IPS DF 6.9 (cell line): ENCODE data around the gene PITPNM1.
A peak's percentile ranks its signal among the peaks of the same experiment; 100 is the strongest.

Source experiments
- DNase-seq: peaks from one replicate; pipeline ENCODE4 v3.0.0-alpha.2; 2013; ENCODE audit warnings: low read depth, low spot score
- H3K27ac ChIP-seq: one replicate; pipeline ENCODE4 v1.5.1; 2013; ENCODE audit warnings: low read length, control low read depth
- H3K27me3 ChIP-seq: 2 replicates; pipeline ENCODE4 v1.6.1; 2013; ENCODE audit warnings: mild to moderate bottlenecking, low read length; ENCODE audit not compliant: control insufficient read depth, insufficient read depth
- H3K36me3 ChIP-seq: 2 replicates; pipeline ENCODE4 v1.6.1; 2013; ENCODE audit warnings: low read length; ENCODE audit not compliant: control insufficient read depth, insufficient read depth
- H3K4me1 ChIP-seq: 2 replicates; pipeline ENCODE4 v1.6.1; 2013; ENCODE audit warnings: low read length; ENCODE audit not compliant: control insufficient read depth, insufficient read depth
- H3K4me3 ChIP-seq: 2 replicates; pipeline ENCODE4 v1.5.1; 2013; ENCODE audit warnings: mild to moderate bottlenecking, low read length
- H3K9me3 ChIP-seq: 2 replicates; pipeline ENCODE4 v1.6.1; 2013; ENCODE audit warnings: low read length, inconsistent platforms; ENCODE audit not compliant: control insufficient read depth, insufficient read depth
- WGBS: extraction: QIAGEN DNeasy Blood & Tissue Kit; methylation state at CpG from one replicate; pipeline ENCODE4 v1.1.7; 2013; ENCODE audit warnings: mixed read lengths, missing lambda C conversion rate; ENCODE audit not compliant: insufficient read length, insufficient coverage; 5-methylcytosine and 5-hydroxymethylcytosine counted together

Gene PITPNM1

GRCh38 chr11:67503119-67504004 lies 1.8 kb downstream of the PITPNM1 start:
- WGBS, result no CpG with 5 or more reads among the region's 19 CpGs
- peak overlapping the region; percentile 81; the same call in 1 of the 2 replicates for H3K4me3 ChIP-seq
- H3K36me3 ChIP-seq, result no peaks in the 10 kb centered on the region; the same call in 1 of the 2 replicates
- no peaks in the 10 kb centered on the region for H3K27me3 ChIP-seq
- H3K27ac ChIP-seq, result no peak overlapping the region
- DNase-seq, result no peak
- 0 out of 2 replicates have a peak, but pooled peaks cover 2% of the 10 kb centered on the region for H3K4me1 ChIP-seq
- H3K9me3 ChIP-seq, result no peaks in the 10 kb centered on the region

DNA sequence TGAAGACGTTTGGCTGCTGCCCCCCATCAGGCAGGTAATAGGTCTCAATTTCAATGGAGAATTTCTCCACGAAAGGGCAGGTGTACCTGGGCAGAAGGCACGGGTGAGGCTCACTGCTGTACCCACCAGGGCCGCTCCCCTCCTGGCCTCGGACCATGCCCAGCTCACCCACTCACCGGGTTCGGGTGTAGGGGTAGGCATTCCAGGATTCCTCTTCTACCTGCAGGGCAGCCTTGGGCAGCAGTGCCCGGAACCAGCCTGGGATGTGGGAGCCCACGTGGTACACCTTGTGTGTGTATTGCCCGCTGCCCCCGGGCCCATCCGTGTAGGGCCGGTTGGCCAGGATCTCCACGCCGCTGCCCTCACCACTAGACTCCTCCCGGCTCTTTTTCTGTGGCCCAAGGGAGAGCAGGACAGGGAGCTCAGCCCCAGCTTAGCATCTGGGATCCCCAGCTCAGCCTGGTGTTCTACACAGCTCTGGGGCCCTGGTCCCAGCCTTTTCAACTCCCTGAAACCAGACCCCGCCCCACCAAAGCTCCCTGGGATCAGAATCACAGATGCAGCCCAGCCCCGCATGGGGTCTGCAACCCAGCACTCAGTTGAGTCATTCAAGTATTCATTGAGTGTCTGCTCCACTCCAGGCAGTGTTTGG lies 2.7 kb downstream of the PITPNM1 start:
- no peaks in the 10 kb centered on the region; the same call in 1 of the 2 replicates for H3K36me3 ChIP-seq
- H3K4me1 ChIP-seq, result 0 out of 2 replicates have a peak, but pooled peaks cover 2% of the 10 kb centered on the region
- no peak for DNase-seq
- WGBS, result no CpG with 5 or more reads among the region's 18 CpGs
- H3K27me3 ChIP-seq, result no peaks in the 10 kb centered on the region
- H3K4me3 ChIP-seq, result no peak overlapping the region
- no peaks in the 10 kb centered on the region for H3K9me3 ChIP-seq
- no peak overlapping the region for H3K27ac ChIP-seq

DNA sequence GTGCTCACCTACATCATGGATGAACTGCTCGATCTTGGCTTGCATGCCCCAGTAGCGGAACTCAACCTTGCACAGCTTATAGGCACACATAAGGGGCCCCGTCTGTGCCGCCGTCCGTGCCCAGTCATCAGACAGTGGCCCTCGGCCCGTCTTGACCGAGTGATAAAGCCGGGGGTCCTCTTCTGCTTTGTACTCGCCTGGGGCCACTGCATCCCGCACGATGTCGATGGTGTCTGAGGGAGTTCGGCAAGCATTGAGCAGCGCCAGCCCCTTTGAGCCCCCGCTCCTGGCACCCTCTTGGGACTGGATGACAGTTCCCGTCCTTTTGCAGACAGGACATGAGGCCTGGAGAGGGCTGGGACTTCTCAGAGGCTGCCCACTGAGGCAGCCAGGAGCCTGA lies 3.3 kb downstream of the PITPNM1 start:
- Histone ChIP-seq H3K27me3 (no peaks in the 10 kb centered on the region), H3K4me3 (no peak overlapping the region), H3K27ac (no peak overlapping the region), H3K4me1 (0 out of 2 replicates have a peak, but pooled peaks cover 2% of the 10 kb centered on the region), H3K36me3 (peaks cover 4% of the 10 kb centered on the region; the same call in 1 of the 2 replicates), H3K9me3 (no peaks in the 10 kb centered on the region)
- no CpG with 5 or more reads among the region's 18 CpGs for WGBS
- DNase-seq, result no peak

- WGBS, result 100% methylated on average over 2 of the region's 9 CpGs
- 0 out of 2 replicates have a peak, but pooled peaks cover 2% of the 10 kb centered on the region for H3K4me1 ChIP-seq
- H3K36me3 ChIP-seq, result peaks cover 4% of the 10 kb centered on the region; the same call in 1 of the 2 replicates
These were observed 4.1 kb downstream of the PITPNM1 start for GRCh38 chr11:67500831-67501715.

GRCh38 chr11:67500484-67500821 lies 4.7 kb downstream of the PITPNM1 start:
- no peak for DNase-seq
- no peak overlapping the region for H3K27ac ChIP-seq
- H3K4me3 ChIP-seq, result no peak overlapping the region
- whole genome bisulfite sequencing, result no CpG with 5 or more reads among the region's 1 CpG
- no peaks in the 10 kb centered on the region for H3K9me3 ChIP-seq
- peaks cover 7% of the 10 kb centered on the region; the same call in 1 of the 2 replicates for H3K36me3 ChIP-seq
- H3K4me1 ChIP-seq, result no peaks in the 10 kb centered on the region
- no peaks in the 10 kb centered on the region for H3K27me3 ChIP-seq

More at GRCh38 chr11:67500831-67501715, 4.1 kb downstream of the PITPNM1 start:
- Histone ChIP-seq H3K4me3 (no peak overlapping the region), H3K27ac (no peak overlapping the region), H3K9me3 (no peaks in the 10 kb centered on the region), H3K27me3 (no peaks in the 10 kb centered on the region)
- no peak for DNase-seq

GRCh38 chr11:67499808-67500483 lies 5.2 kb downstream of the PITPNM1 start:
- no peaks in the 10 kb centered on the region for H3K4me1 ChIP-seq
- DNase-seq, result no peak
- no peaks in the 10 kb centered on the region for H3K9me3 ChIP-seq
- no CpG with 5 or more reads among the region's 26 CpGs for WGBS
- H3K27ac ChIP-seq, result no peak overlapping the region
- no peaks in the 10 kb centered on the region for H3K27me3 ChIP-seq
- no peak overlapping the region for H3K4me3 ChIP-seq
- peaks cover 11% of the 10 kb centered on the region; the same call in 1 of the 2 replicates for H3K36me3 ChIP-seq

DNA sequence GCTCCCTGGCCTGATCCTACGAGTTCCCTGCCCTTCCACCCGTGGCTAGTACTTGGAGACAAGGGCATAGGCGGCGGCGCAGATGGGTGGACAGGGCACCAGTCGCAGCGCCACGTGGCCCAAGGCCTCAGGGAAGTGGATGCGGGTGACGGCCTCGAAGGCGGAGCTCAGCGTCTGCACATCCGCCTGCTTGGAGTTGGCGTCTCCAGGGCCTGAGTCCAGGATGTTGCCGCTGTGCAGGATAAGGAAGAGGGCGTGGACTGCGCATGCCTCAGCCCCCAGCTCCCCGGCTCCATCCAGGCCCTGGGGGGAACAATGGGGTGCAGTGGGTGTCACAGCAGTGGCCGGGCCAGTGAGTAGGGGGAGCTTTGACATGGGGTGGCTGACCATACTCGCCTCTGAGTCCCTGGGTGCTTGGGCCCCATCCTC lies 6.6 kb downstream of the PITPNM1 start:
- Histone ChIP-seq H3K4me1 (no peaks in the 10 kb centered on the region), H3K36me3 (peaks cover 16% of the 10 kb centered on the region), H3K9me3 (no peaks in the 10 kb centered on the region), H3K27me3 (no peaks in the 10 kb centered on the region), H3K4me3 (no peak overlapping the region), H3K27ac (no peak overlapping the region)
- no peak for DNase-seq
- WGBS, result no CpG with 5 or more reads among the region's 21 CpGs

GRCh38 chr11:67497656-67498291 lies 7.4 kb downstream of the PITPNM1 start:
- WGBS, result no CpG with 5 or more reads among the region's 21 CpGs
- Histone ChIP-seq H3K4me3 (no peak overlapping the region), H3K4me1 (no peaks in the 10 kb centered on the region), H3K27ac (no peak overlapping the region), H3K27me3 (no peaks in the 10 kb centered on the region), H3K36me3 (peaks cover 19% of the 10 kb centered on the region), H3K9me3 (no peaks in the 10 kb centered on the region)
- no peak for DNase-seq

DNA sequence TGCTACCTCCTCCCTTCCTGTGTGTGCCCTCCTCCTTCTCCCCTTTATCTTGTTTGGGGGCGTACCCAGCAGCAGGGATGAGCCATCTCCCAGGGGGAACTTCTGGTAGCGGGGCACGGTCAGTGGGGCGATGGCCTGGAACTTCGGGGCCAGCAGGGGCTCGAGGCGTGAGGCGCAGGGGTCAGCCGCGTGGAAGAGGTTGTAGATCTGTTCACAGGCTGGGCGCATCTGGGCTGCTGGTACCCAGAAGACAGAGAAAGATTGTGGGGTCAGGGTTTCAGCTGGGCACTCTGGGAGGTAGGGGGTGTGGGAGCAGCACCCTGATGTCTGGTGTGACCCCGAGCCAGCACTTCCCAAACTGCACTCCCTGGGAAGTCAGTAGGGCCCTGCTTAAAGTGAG lies 9.1 kb downstream of the PITPNM1 start:
- Histone ChIP-seq H3K4me3 (no peak overlapping the region), H3K27ac (no peak overlapping the region), H3K36me3 (peaks cover 27% of the 10 kb centered on the region), H3K9me3 (no peaks in the 10 kb centered on the region), H3K4me1 (no peaks in the 10 kb centered on the region), H3K27me3 (no peaks in the 10 kb centered on the region)
- WGBS, result no CpG with 5 or more reads among the region's 12 CpGs
- no peak for DNase-seq
